Activated CD4-positive, CD25-positive, alpha-beta regulatory T cell treated with anti-CD3 and anti-CD28 coated beads, Interleukin-2, amount 50 U/mL, for 16 hours (primary cell): ENCODE results near the gene CCDC40.
"Not testable (repeated sequence)": the region's sequence is repeated elsewhere in the genome, so short reads cannot be mapped to it uniquely, and the experiment has no call there.

ENCODE experiments used
- DNase-seq: peaks from one replicate; pipeline ENCODE4 v3.0.0-alpha.2; 2020; ENCODE audit warnings: low read depth, low spot score

CCDC40 gene, protein sequence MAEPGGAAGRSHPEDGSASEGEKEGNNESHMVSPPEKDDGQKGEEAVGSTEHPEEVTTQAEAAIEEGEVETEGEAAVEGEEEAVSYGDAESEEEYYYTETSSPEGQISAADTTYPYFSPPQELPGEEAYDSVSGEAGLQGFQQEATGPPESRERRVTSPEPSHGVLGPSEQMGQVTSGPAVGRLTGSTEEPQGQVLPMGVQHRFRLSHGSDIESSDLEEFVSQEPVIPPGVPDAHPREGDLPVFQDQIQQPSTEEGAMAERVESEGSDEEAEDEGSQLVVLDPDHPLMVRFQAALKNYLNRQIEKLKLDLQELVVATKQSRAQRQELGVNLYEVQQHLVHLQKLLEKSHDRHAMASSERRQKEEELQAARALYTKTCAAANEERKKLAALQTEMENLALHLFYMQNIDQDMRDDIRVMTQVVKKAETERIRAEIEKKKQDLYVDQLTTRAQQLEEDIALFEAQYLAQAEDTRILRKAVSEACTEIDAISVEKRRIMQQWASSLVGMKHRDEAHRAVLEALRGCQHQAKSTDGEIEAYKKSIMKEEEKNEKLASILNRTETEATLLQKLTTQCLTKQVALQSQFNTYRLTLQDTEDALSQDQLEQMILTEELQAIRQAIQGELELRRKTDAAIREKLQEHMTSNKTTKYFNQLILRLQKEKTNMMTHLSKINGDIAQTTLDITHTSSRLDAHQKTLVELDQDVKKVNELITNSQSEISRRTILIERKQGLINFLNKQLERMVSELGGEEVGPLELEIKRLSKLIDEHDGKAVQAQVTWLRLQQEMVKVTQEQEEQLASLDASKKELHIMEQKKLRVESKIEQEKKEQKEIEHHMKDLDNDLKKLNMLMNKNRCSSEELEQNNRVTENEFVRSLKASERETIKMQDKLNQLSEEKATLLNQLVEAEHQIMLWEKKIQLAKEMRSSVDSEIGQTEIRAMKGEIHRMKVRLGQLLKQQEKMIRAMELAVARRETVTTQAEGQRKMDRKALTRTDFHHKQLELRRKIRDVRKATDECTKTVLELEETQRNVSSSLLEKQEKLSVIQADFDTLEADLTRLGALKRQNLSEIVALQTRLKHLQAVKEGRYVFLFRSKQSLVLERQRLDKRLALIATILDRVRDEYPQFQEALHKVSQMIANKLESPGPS

DNA sequence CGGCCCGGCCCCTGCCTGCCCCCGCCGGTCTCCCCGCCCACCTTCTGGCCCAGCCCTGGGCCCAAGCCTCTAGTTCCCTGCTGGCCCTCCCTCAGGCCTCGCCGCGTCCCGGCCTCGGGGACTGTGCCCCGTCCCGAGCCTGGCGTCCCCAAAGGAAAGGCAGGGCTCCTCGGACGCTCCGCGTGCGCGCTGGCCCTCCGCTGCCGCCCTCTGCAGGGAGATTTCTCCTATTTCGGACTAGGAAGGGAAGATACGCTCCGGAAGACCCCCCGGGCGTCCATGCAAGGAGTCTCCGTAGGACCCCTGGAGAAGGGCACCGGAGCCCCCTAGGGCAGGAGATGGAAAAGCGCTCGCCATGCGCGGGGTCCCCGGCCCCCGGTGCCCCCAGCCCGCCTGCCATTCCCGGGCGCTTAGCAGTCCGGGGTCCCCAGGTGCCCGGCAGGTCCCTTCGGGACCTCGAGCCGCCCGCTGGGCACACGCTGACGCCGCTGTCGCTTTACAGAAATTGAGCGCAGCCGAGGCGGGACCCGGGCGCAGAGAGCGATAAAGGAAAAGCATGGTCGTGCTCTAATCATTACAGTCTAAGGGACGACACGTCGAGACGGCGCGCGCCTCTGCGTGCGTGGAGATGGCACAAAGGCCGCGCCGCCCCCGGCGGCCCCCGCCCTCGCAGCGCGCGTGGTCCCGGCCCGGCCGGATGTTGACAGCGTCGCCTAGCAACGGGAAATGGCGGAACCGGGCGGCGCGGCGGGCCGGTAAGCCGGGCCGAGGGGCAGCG is at the start of gene CCDC40:
TSS of gene CCDC40 (plus strand) at position 706 of the 778 bp plus-strand sequence. CDS start at position 727, 21 bp downstream.
- peak; percentile 37 for DNase-seq

GRCh38 chr17:79987187-79987934 is 49.1 kb upstream of the CCDC40 start:
- DNase-seq: no peak

DNA sequence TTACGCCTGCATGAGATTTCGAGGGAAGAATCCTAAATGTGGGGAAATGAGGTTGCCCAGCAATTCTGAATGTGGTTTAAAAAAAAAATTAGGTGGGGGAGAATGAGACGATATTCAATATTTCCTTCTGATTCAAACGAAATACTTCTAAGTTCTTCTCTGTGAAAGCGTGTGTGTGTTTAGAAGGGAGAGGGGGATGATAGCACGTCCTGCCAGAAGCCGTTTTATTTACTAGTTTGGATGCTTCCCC is 48.6 kb upstream of the CCDC40 start:
- DNase-seq: no peak

DNA sequence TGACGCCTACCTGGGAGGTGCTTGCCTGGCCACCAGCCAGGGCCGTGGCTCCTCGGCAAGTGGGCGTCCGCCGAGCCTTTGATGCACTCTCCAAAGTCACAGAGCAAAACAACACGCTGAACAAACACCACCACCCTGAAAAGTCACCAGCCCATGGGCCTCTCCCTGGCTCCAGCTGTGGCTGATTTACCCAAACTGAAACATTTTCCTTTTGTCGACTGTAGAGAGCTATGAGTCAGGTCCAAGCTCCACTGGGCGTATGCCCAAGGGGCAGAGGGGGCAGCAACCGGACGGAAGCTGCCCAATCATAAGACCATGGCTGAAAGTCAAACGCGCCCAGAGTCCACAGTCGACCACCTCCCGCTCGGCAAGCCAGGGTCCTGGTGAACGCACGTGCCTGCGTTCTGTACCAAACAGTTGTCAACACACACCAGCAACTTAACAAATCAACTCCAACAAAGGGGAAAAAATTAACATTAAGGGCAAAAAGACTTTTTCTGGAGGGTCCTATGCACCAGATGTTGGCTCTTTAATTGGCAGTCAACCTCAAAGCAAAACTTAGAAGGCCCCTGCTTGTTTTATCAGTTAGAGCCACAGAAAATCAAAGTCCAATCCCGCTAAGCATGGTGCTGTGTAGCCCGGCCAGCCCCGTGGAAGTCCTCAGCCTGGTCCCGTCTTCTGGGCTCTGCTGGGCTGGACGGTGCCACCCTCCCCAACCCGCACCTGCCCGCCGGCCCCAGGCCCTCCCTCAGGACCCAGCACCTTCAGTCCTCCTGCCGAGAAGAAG is 48.1 kb upstream of the CCDC40 start:
- DNase-seq: no peak

DNA sequence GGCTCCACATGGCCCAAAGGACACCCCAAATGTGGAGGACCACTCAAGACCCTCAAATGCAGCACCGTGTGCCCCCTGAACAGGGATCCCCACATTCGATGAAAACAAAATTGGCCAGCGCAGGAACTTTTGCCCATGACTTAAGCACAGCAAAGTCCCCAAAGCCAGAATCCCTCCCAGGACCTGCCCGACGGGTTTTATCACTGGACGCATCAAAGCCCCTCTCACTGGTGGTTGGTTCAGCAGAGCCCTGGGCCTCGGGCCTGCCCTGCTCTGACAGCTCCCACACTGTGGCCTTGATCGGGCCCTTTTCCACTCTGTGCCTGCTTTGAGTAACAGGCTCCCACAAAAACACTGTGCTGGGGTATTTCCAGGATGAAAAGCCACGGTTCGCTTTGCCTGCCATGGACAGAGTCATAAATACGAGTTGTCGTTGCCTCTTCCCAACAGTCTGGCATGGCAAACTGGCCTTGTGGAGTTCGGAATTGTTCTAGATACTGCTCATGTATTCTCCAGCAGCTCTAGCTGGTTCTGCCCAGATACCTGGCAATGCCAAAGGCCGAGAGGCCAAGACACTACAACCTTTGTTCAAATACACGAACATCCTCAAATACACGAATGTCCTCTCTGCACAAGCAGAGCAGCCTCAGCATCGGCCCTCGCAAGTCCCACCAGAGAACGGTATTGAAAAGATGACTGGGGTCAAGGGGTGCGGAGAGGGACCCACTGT is 47.2 kb upstream of the CCDC40 start:
- DNase-seq: no peak

DNA sequence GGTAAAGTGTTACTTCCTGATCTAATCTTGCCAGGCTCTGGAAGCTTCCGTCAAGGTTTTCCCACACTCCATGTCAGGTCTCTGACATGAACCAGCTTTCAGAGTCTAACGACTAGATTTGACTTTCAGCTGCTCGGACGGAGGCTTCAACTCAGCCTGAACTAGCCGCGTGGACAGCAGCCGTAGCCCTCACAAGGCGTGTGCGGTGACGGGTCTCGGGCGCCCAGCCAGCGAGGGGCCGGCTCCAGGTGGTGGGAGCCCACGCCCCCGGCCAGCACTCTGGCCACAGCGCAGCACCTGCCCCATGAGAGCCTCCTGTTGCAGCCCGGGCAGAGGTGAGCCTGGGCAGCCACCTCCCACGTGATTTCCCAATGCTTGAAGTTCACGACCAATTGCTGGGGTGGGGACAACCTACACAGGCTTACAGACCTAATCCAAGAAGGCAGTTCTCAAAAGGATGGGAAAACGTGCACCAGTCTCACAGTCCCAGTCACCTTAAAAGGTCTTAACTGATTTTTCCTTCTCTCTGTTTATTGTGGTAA is 46.3 kb upstream of the CCDC40 start:
- no peak for DNase-seq

DNA sequence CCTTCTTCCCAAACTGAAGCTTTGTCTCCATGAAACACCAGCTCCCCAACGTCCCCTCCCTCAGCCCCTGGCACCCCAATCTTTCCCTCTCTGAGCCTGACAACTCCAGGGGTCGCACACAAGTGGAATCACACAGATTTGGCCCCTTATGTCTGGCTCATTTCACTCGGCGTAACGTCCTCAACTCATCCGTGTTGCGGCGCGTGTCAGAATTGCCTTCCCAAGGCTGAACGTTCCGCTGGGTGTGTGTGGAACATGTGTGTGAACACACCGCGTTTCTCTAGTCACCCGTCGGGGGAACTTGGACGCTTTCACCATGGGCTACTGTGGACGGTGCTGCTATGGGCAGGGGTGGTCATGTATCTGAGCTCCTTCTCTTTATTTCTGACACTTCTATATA is 45.7 kb upstream of the CCDC40 start:
- no peak for DNase-seq

- peak; percentile 60 for DNase-seq
Observed at GRCh38 chr17:79991140-79991923, 45.1 kb upstream of the CCDC40 start.

DNA sequence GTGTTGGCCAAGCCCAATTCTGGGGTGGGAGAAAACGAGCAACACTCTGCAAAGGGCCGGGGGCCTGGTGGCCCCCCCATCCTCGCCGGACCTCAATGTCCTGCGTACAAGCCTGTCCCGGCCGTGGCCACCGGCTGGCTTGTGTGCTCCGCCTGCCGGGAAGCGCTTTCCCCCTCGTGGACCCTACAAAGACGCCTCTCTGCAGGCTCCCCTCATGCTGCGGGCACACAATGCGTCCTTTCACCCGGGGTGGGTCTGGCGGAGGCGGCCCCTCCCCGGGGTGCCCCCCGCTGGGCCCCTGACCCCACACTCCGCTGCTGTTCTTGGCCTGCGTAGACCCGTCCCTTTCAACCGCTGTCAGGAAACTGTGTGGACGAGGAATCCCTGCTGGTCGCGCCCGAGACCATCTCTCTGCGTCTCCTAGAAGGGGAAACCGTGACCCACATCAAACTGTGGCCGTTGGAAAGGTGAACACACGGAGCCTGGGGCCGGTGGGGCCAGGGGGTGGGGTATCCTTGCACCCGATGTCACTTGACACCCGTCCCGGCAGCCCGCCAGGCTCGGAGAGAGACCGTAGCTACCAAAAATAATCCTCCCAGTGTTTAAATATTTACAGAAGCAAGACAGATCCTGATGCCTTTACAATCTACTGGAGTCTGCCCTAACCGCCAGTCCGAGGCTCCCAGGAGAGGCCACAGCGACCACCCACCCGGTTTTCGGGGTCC is 44.4 kb upstream of the CCDC40 start:
- DNase-seq: no peak

DNA sequence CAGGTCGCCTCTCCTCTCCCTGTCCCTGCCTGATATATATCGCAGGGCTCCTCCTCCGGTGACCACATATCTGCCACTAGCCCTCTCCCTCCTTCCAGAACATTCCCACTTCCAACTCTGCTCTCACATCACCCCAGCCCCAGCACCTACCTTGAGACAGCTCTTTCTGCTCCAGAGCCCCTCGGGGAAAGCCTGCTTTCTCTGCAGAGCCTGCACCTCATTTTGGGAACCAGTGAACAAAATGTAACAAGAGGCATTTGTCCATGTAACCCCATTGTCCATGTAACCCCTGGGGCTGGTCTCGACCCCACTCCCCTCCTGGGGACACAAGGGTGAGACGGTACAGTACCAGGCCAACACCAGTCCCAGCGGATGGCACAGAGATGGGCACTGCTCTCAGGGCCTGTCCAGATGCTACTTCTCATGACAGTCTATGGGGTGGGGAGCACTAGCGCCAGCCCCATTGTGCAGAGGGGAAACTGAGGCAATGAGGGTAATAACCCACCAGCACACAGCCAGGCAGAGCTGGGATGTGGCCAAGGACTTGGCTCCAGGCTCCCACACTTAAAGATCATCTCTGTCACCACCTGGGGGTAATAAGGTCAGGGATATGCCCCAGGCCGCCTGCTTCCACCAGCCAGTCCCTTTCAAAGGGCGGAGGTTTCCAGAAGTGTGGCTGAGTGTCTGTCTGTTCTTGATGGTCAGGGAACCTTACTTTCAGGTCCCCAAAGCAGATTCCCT is 43.6 kb upstream of the CCDC40 start:
- no peak for DNase-seq

DNA sequence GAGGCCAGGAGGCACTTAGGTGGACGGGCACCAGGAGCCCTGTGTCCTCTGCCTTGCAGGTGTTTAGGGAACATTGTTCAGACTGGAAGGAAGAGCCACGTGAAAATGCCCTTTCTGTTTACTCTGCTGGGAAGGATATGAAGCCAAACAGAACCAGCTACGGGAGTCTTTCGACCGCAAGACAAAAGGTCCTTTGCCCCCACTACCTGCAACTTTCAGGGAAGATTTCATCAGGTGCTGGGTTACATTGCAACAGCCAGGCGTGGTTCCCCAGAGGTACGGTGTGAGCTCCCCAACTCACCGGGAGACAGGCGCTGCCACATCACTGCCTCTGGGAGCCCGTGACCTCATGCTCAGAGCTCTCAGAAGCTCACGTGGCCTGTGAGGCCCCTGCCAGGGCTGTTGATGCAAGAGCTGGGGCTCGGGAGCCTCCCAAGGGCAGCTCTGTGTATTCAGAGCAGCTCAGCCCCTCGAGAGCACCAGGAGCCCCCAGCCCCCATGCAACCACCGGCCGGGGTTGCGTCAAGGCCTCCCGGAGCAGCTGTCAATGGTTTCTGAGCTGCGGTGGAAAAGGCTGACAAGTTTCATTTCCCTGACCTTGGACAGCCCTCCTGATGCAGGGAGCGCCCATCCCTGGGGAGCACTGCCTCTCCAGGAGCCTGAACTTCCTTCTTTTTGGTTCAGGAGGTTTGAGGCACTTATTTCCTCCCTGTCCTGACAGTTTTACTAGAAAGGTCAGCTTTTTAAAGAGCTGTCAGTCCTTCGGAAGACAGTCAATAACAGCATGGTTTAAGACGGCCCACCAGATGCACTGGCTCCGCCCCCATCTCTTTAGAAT is 42.8 kb upstream of the CCDC40 start:
- no peak for DNase-seq

GRCh38 chr17:79994228-79994569 is 42.2 kb upstream of the CCDC40 start:
- not testable (repeated sequence) for DNase-seq

- DNase-seq: no peak
Observed at GRCh38 chr17:79994602-79995001, 41.8 kb upstream of the CCDC40 start.

DNA sequence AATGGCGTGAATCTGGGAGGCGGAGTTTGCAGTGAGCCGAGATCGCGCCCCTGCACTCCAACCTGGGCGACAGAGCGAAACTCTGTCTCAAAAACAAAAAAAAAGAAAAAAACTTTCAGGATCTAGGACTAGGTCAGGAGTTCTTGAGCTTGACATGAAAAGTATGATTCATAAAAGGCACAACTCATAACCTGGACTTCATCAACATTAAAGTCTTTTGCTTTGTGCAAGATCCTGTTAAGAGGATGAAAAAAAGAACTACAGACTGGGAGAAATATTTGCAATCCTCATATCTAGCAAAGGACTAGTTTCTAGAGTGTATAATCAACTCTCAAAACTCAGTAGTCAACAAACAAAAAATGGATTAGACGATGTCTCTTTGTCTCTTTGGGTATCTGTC is 40.7 kb upstream of the CCDC40 start:
- DNase-seq: no peak

GRCh38 chr17:79996291-79996690 is 40.2 kb upstream of the CCDC40 start:
- no peak for DNase-seq

- DNase-seq: peak; percentile 63
Observed at GRCh38 chr17:79997011-79997660, 39.3 kb upstream of the CCDC40 start.
